ENCODE measurements around the gene PDIA5. TPM values are rescaled to one million over a fixed set of nuclear protein-coding genes. Genes with fewer than 3 reads are reported as not detected.
A peak's percentile ranks its signal among the peaks of the same experiment; 100 is the strongest.

Gene PDIA5
- total RNA-seq, 1 experiment from 2014 or later: 24.3 TPM

DNA sequence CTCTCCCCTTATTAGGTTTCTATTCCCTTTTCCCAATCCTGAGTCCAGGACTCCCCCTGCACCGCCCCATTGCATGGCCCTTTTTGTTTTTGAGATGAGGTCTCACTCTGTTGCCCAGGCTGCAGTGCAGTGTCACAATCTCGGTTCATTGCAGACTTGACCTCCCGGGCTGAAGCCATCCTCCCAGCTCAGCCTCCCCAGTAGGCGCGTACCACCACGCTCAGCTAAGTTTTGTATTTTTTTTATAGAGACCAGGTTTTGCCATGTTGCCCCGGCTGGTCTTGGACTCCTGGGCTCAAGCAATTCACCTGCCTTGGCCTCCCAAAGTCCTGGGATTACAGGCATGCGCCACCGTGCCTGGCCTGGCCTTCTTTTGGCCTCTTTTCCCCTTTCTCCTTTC lies 29.3 kb downstream of the PDIA5 start:
- Histone ChIP-seq H2BK15ac (ENCODE audit: low read depth, low read length) (no peak overlapping the region), H3K4ac (ENCODE audit: low read depth, low read length) (no peak overlapping the region), H4K91ac (ENCODE audit: insufficient read length, low read depth, low read length) (no peak overlapping the region), H2AK5ac (ENCODE audit: insufficient read length, low read length) (no peak overlapping the region), H2AFZ (ENCODE audit: low read length) (no peak overlapping the region), H3K56ac (ENCODE audit: insufficient read length, low read depth, low read length) (no peak overlapping the region), H2BK5ac (ENCODE audit: insufficient read length, low read length) (no peak overlapping the region), H4K20me1 (ENCODE audit: control insufficient read depth, insufficient read depth, insufficient read length) (peaks cover 4% of the 10 kb centered on the region), H3K18ac (ENCODE audit: insufficient read length, low read depth, low read length) (no peak overlapping the region), H3K27ac (ENCODE audit: insufficient read length, low read depth, low read length) (no peak overlapping the region), H3K4me1 (ENCODE audit: insufficient read depth, low read length) (peaks cover 14% of the 10 kb centered on the region; the same call in 1 of the 2 replicates), H3K23me2 (ENCODE audit: insufficient read length, low read depth, low read length, poor library complexity, severe bottlenecking) (no peaks in the 10 kb centered on the region), H3K14ac (ENCODE audit: insufficient read depth, low read length) (no peak overlapping the region), H3K27me3 (ENCODE audit: insufficient read depth, low read length) (no peaks in the 10 kb centered on the region), H2BK120ac (ENCODE audit: low read depth, low read length, poor library complexity, severe bottlenecking) (no peak overlapping the region), H4K5ac (ENCODE audit: insufficient read length, low read depth, low read length) (no peak overlapping the region), H4K8ac (replicated peaks; ENCODE audit: insufficient read length, low read depth, low read length) (no peak overlapping the region), H3K4me2 (ENCODE audit: insufficient read depth, insufficient read length, low read length) (no peak overlapping the region), H3K23ac (ENCODE audit: insufficient read length, low read depth, low read length) (no peak overlapping the region), H3K79me1 (ENCODE audit: insufficient read depth, low read depth, low read length, poor library complexity, severe bottlenecking) (no peaks in the 10 kb centered on the region), H2BK12ac (ENCODE audit: insufficient read length, low read depth, low read length) (no peak overlapping the region), H3K79me2 (ENCODE audit: insufficient read depth, low read length) (no peaks in the 10 kb centered on the region), H2BK20ac (ENCODE audit: low read depth, low read length, poor library complexity, severe bottlenecking) (no peak overlapping the region), H3K9me3 (ENCODE audit: control insufficient read depth, low read depth, low read length) (no peaks in the 10 kb centered on the region), H3K9ac (ENCODE audit: extremely low read depth, insufficient read length, low read length) (no peak overlapping the region), H3T11ph (ENCODE audit: low read length) (no peak overlapping the region)
- Mint-ChIP-seq H3K27me3 (ENCODE audit: low read depth) (no peaks in the 10 kb centered on the region), H3K27ac (peak overlapping the region in 1 of 3 experiments; percentile 65; a peak in 1 of 7 replicates), H3K4me1 (peaks cover 28 to 36% of the 10 kb centered on the region in 2 experiments), H3K9me3 (no peaks in the 10 kb centered on the region), H3K36me3 (ENCODE audit: insufficient read depth in 1 of 3, low read depth in 3 of 3) (peaks cover 10 to 33% (median 19%) of the 10 kb centered on the region in 3 experiments), H3K4me3 (no peak overlapping the region)
- no peak for TF ChIP-seq CTCF (conservative IDR thresholded peaks at IDR 0.05)
- no CpG with 5 or more reads among the region's 9 CpGs for WGBS (ENCODE audit: extremely low coverage, insufficient read length, low lambda C conversion rate)
- DNase-seq: no peak

Measured in H9 (cell line).